GM10248 (cell line): ENCODE measurements around the gene C10orf143.
"Not testable (repeated sequence)": the region's sequence is repeated elsewhere in the genome, so short reads cannot be mapped to it uniquely, and the experiment has no call there.

ENCODE experiments used
- CTCF ChIA-PET: fragments of 300-600 bp; sonication (Branson Sonifier 250); formaldehyde crosslinking; extraction: SDS; loops from one replicate; lab custom pipeline; 2021; ENCODE audit warnings: antibody characterized with exemption; lab: Yijun Ruan, JAX
- POLR2A ChIA-PET: fragments of 350-650 bp; sonication (Branson Sonifier 250); formaldehyde crosslinking; extraction: SDS; loops from one replicate; lab custom pipeline; 2020; ENCODE audit warnings: antibody characterized with exemption; lab: Yijun Ruan, JAX
- DNase-seq: peaks from one replicate; pipeline ENCODE4 v3.0.0; 2012; ENCODE audit errors: extremely low spot score
- CTCF ChIP-seq: IDR thresholded peaks from 2 replicates; pipeline ENCODE4 v1.5.1; 2012; ENCODE audit warnings: mild to moderate bottlenecking, low read depth; ENCODE audit errors: extremely low read depth, missing control alignments, control extremely low read depth

The C10orf143 gene

GRCh38 chr10:130099344-130099743 is 11.3 kb downstream of the C10orf143 start:
- ChIA-PET POLR2A (no interaction called here), CTCF (interaction anchor here (1.2 kb wide), 1 partner anchor 11 kb away, joined by 9 read pairs; no protein-coding TSS in a partner anchor)
- TF ChIP-seq CTCF, result no peak
- no peak for DNase-seq

- CTCF ChIA-PET, result interaction anchor here (1.9 kb wide), 1 partner anchor 19 kb away, joined by 7 read pairs; no protein-coding TSS in a partner anchor
- POLR2A ChIA-PET, DNase-seq: not testable (repeated sequence)
Observed at GRCh38 chr10:130090565-130090964, 20.1 kb downstream of the C10orf143 start.

- POLR2A ChIA-PET, result no interaction called here
- CTCF ChIA-PET, result no interaction called here
- no peak for TF ChIP-seq CTCF
- no peak for DNase-seq
Observed at GRCh38 chr10:130080461-130080814, 30.2 kb downstream of the C10orf143 start.

- ChIA-PET CTCF (no interaction called here), POLR2A (no interaction called here)
- no peak for DNase-seq
- TF ChIP-seq CTCF, result no peak
Observed at GRCh38 chr10:130079614-130080460, 30.8 kb downstream of the C10orf143 start.

- CTCF ChIA-PET, result interaction anchor here (1.7 kb wide), 1 partner anchor 32 kb away, joined by 4 read pairs; the partner anchor contains the start of gene C10orf143
- no peak for TF ChIP-seq CTCF
- DNase-seq, result no peak
- POLR2A ChIA-PET, result no interaction called here
Observed at GRCh38 chr10:130078120-130078519, 32.5 kb downstream of the C10orf143 start.

DNA sequence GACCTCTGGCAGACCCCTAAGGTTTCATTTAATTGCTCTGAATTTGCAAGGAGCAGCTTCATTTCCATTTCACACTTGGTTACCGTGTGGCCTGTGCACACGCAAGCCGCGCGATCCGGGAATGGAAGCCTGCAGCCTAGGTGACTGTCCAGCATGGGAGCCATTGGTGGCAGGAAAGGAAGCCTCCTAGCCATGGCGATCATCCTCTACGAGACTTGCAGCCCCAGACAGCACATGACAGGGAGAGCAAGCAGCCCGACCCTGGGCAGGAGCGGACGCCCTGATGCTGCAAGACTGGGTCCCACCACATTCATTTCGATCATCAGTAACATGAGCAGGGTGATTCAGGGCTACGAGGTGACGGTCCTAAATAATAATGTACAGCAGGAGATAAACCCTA is 33.9 kb downstream of the C10orf143 start:
- ChIA-PET POLR2A (no interaction called here), CTCF (interaction anchor here (1.7 kb wide), 1 partner anchor 34 kb away, joined by 4 read pairs; the partner anchor contains the start of gene C10orf143)
- no peak for TF ChIP-seq CTCF

GRCh38 chr10:130074639-130075038 is 36.0 kb downstream of the C10orf143 start:
- POLR2A ChIA-PET, result no interaction called here

More for the DNA sequence above, 33.9 kb downstream of the C10orf143 start:
- DNase-seq, result no peak

More at GRCh38 chr10:130074639-130075038, 36.0 kb downstream of the C10orf143 start:
- no peak for DNase-seq
- no peak for TF ChIP-seq CTCF
- CTCF ChIA-PET, result no interaction called here
